ENCODE results near the gene ATF7.

The ATF7 gene

DNA sequence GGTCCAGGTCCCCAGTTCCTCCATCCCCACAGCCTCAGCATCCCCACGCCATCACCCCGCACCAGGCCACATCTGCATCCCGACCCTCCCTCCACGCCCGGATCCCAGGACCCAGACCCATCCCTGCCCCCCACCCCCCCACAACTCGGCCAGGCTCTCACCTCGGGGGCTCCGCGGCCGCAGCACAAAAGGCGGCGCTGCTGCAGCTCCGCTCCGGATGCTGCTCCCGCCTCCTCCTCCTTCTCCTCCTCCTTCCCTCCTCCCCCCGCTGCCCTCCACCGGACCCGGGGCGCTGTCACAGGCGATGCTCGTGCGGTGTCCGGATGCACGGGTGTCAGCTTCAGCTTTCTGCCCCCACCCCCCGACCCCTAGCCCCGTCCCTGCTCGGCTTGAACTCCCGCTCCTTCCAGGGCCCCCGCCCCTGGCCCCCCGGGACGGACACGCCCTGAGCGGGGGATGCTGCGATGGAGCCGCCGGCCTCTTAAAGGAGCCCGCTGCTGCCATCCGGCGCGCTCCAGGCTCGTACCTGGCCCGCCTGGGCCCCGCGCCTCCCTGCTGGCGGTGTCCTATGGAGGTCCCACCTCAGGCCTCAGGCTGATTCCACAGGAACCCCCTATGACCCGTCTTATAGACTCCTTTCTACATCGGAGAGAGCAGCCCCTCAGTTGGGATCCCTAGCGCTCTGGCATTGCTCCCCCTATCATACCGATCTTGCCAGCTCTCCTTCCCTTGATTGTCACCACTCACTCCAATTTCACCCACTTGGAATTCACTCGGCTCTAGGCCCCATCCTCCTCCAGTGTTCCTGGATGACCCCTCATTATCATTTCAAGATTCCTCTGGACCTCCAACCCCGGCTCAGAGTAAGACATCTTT lies 126.7 kb downstream of the ATF7 start, which contains the start of gene MAP3K12:
Gene MAP3K12, minus strand, starts transcription at position 193 of the 876 bp plus-strand sequence. CDS start 12,067 bp downstream, outside the sequence.
- peak within 1 kb of the TSS; percentile 90 for H3K27ac ChIP-seq
- H3K36me3 ChIP-seq = no peaks in the 10 kb centered on the region
- H3K27me3 ChIP-seq = peaks cover 13% of the 10 kb centered on the region
- TF ChIP-seq, protein P1, sequence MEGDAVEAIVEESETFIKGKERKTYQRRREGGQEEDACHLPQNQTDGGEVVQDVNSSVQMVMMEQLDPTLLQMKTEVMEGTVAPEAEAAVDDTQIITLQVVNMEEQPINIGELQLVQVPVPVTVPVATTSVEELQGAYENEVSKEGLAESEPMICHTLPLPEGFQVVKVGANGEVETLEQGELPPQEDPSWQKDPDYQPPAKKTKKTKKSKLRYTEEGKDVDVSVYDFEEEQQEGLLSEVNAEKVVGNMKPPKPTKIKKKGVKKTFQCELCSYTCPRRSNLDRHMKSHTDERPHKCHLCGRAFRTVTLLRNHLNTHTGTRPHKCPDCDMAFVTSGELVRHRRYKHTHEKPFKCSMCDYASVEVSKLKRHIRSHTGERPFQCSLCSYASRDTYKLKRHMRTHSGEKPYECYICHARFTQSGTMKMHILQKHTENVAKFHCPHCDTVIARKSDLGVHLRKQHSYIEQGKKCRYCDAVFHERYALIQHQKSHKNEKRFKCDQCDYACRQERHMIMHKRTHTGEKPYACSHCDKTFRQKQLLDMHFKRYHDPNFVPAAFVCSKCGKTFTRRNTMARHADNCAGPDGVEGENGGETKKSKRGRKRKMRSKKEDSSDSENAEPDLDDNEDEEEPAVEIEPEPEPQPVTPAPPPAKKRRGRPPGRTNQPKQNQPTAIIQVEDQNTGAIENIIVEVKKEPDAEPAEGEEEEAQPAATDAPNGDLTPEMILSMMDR (IDR thresholded peaks at IDR 0.05) = no peak
- peaks cover 22 to 27% of the 10 kb centered on the region in 2 experiments for H3K4me1 ChIP-seq (ENCODE audit: control insufficient read depth in 1 of 2, insufficient read depth in 1 of 2, low read depth in 1 of 2, low read length in 1 of 2)
- H3K4me3 ChIP-seq (ENCODE audit: low read depth in 1 of 2, low read length in 1 of 2) = peak within 1 kb of the TSS; percentile 72 to 78
- H3K9me3 ChIP-seq = no peaks in the 10 kb centered on the region

DNA sequence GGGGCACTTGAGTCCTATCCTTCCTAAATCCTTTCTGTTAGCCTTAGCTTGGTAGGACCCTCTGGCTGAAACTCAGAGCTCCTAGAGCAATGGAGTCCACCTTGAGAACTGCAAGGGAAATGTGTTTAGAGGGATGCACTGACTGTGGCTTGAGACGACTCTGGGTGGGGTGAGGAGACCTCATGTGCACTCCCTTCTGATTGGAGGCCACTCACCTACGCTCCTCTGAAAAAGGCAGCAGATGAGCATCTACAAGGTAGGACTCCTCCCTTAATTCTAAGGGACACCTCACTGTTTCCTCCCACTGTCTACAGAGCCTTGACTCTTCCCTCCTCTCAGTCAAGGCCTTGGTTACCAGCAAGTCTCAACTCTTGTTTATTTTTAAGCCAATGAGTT lies 127.9 kb downstream of the ATF7 start:
- Histone ChIP-seq H3K4me1 (ENCODE audit: control insufficient read depth in 1 of 2, insufficient read depth in 1 of 2, low read depth in 1 of 2, low read length in 1 of 2) (peaks cover 28 to 35% of the 10 kb centered on the region in 2 experiments), H3K9me3 (no peaks in the 10 kb centered on the region), H3K27ac (peak overlapping the region; percentile 13), H3K36me3 (no peaks in the 10 kb centered on the region), H3K4me3 (ENCODE audit: low read depth in 1 of 2, low read length in 1 of 2) (no peak overlapping the region), H3K27me3 (peaks cover 13% of the 10 kb centered on the region)
- TF ChIP-seq, protein P1 (IDR thresholded peaks at IDR 0.05) = no peak

DNA sequence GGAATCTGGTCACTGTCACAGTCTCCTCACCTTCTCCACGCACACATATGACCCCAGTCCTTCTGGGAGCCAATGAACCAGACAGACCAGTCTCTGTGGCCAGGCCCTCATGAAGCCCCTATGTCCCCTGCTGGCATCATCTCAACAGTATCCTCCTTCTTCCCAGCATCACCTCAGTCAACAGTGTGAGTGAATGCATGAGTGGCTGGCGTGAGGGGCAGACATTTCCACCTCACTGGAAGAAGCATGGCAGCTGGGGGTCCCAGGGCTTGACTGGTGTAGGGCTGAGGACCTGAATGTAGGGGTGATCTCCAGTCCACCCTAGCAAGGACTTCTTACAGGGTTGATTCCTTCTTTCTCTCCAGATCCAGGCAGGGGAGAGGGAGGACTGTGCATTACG lies 128.7 kb downstream of the ATF7 start:
- H3K27me3 ChIP-seq = peaks cover 13% of the 10 kb centered on the region
- no peak overlapping the region for H3K27ac ChIP-seq

DNA sequence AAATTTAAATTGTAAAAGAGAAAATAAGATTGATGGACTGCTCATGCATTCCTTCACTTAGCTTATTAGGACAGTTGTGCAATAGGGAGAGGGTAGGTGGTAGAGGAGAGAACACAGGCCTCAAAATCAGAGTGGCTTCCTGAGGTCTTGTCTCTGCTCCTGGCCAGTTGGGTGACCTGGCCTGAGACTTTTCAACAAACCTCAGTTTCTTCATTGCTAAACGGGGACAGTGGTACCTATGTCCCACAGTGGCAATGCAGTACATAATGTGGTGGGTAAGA lies 129.5 kb downstream of the ATF7 start:
- no peaks in the 10 kb centered on the region for H3K36me3 ChIP-seq
- H3K4me1 ChIP-seq (ENCODE audit: control insufficient read depth in 1 of 2, insufficient read depth in 1 of 2, low read depth in 1 of 2, low read length in 1 of 2) = peaks cover 37 to 38% of the 10 kb centered on the region in 2 experiments
- TF ChIP-seq, protein P1 (IDR thresholded peaks at IDR 0.05) = no peak
- peaks cover 13% of the 10 kb centered on the region for H3K27me3 ChIP-seq
- no peak overlapping the region for H3K4me3 ChIP-seq (ENCODE audit: low read depth in 1 of 2, low read length in 1 of 2)
- no peaks in the 10 kb centered on the region for H3K9me3 ChIP-seq
- no peak overlapping the region for H3K27ac ChIP-seq

More for the DNA sequence above, 128.7 kb downstream of the ATF7 start:
- Histone ChIP-seq H3K4me1 (ENCODE audit: control insufficient read depth in 1 of 2, insufficient read depth in 1 of 2, low read depth in 1 of 2, low read length in 1 of 2) (peaks cover 35 to 37% of the 10 kb centered on the region in 2 experiments), H3K4me3 (ENCODE audit: low read depth in 1 of 2, low read length in 1 of 2) (no peak overlapping the region), H3K36me3 (no peaks in the 10 kb centered on the region), H3K9me3 (no peaks in the 10 kb centered on the region)
- TF ChIP-seq, protein P1 (IDR thresholded peaks at IDR 0.05) = no peak

GRCh38 chr12:53495903-53496751 lies 130.1 kb downstream of the ATF7 start:
- H3K27ac ChIP-seq = peak overlapping the region; percentile 14
- peaks cover 13% of the 10 kb centered on the region for H3K27me3 ChIP-seq
- peaks cover 33% of the 10 kb centered on the region in 2 experiments for H3K4me1 ChIP-seq (ENCODE audit: control insufficient read depth in 1 of 2, insufficient read depth in 1 of 2, low read depth in 1 of 2, low read length in 1 of 2)
- H3K4me3 ChIP-seq (ENCODE audit: low read depth in 1 of 2, low read length in 1 of 2) = no peak overlapping the region
- no peaks in the 10 kb centered on the region for H3K36me3 ChIP-seq
- no peaks in the 10 kb centered on the region for H3K9me3 ChIP-seq
- TF ChIP-seq, protein P1 (IDR thresholded peaks at IDR 0.05) = no peak
